ENCODE results near the gene ZDHHC8. TPM values are rescaled to one million over a fixed set of nuclear protein-coding genes. Genes with fewer than 3 reads are reported as not detected.

Gene ZDHHC8
- total RNA-seq, 2 donors from 2014 or later = 82.2 to 82.3 TPM

- Mint-ChIP-seq H3K4me3 (no peak overlapping the region), H3K9me3 (no peaks in the 10 kb centered on the region), H3K27ac (no peak overlapping the region), H3K27me3 (ENCODE audit: insufficient read depth) (no peaks in the 10 kb centered on the region), H3K4me1 (peaks cover 5% of the 10 kb centered on the region), H3K36me3 (ENCODE audit: low read depth) (no peaks in the 10 kb centered on the region)
- no peak for DNase-seq
- TF ChIP-seq, protein P1, sequence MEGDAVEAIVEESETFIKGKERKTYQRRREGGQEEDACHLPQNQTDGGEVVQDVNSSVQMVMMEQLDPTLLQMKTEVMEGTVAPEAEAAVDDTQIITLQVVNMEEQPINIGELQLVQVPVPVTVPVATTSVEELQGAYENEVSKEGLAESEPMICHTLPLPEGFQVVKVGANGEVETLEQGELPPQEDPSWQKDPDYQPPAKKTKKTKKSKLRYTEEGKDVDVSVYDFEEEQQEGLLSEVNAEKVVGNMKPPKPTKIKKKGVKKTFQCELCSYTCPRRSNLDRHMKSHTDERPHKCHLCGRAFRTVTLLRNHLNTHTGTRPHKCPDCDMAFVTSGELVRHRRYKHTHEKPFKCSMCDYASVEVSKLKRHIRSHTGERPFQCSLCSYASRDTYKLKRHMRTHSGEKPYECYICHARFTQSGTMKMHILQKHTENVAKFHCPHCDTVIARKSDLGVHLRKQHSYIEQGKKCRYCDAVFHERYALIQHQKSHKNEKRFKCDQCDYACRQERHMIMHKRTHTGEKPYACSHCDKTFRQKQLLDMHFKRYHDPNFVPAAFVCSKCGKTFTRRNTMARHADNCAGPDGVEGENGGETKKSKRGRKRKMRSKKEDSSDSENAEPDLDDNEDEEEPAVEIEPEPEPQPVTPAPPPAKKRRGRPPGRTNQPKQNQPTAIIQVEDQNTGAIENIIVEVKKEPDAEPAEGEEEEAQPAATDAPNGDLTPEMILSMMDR (conservative IDR thresholded peaks at IDR 0.05) = no peak
- Histone ChIP-seq H3K9ac (ENCODE audit: extremely low read depth, low read length, poor library complexity, severe bottlenecking) (no peak overlapping the region), H3K4me1 (ENCODE audit: control insufficient read depth, insufficient read depth, low read length) (no peaks in the 10 kb centered on the region), H3K27ac (ENCODE audit: low read depth, low read length) (no peak overlapping the region), H3K4me3 (ENCODE audit: low read length) (no peak overlapping the region), H3K9me3 (ENCODE audit: control insufficient read depth, low read length) (no peaks in the 10 kb centered on the region), H3K27me3 (ENCODE audit: control insufficient read depth, insufficient read depth, low read length, poor library complexity, severe bottlenecking) (no peaks in the 10 kb centered on the region), H3K36me3 (ENCODE audit: control insufficient read depth, insufficient read depth, low read length) (no peaks in the 10 kb centered on the region)
- WGBS, 2 experiments (ENCODE audit: insufficient coverage in 1 of 2, insufficient read length in 1 of 2) = 82 to 93% methylated on average over 11 to 18 of the region's 18 CpGs
These were observed 53.0 kb downstream of the ZDHHC8 start for GRCh38 chr22:20184501-20185165.

GRCh38 chr22:20185750-20186149, 54.1 kb downstream of the ZDHHC8 start:
- H3K27me3 Mint-ChIP-seq (ENCODE audit: insufficient read depth) = no peaks in the 10 kb centered on the region
- H3K4me1 ChIP-seq (ENCODE audit: control insufficient read depth, insufficient read depth, low read length) = no peaks in the 10 kb centered on the region
- no peaks in the 10 kb centered on the region for H3K27me3 ChIP-seq (ENCODE audit: control insufficient read depth, insufficient read depth, low read length, poor library complexity, severe bottlenecking)
- H3K36me3 ChIP-seq (ENCODE audit: control insufficient read depth, insufficient read depth, low read length) = no peaks in the 10 kb centered on the region
- no peak overlapping the region for H3K9ac ChIP-seq (ENCODE audit: extremely low read depth, low read length, poor library complexity, severe bottlenecking)
- H3K4me1 Mint-ChIP-seq = peaks cover 11% of the 10 kb centered on the region
- no peak overlapping the region for H3K27ac Mint-ChIP-seq
- H3K9me3 ChIP-seq (ENCODE audit: control insufficient read depth, low read length) = no peaks in the 10 kb centered on the region
- no peak for DNase-seq
- H3K27ac ChIP-seq (ENCODE audit: low read depth, low read length) = no peak overlapping the region
- H3K4me3 Mint-ChIP-seq = no peak overlapping the region
- 83 to 87% methylated on average over 4 to 6 of the region's 6 CpGs for WGBS, 2 experiments (ENCODE audit: insufficient coverage in 1 of 2, insufficient read length in 1 of 2)
- TF ChIP-seq, protein P1 (conservative IDR thresholded peaks at IDR 0.05) = no peak
- H3K4me3 ChIP-seq (ENCODE audit: low read length) = no peak overlapping the region
- H3K9me3 Mint-ChIP-seq = no peaks in the 10 kb centered on the region
- no peaks in the 10 kb centered on the region for H3K36me3 Mint-ChIP-seq (ENCODE audit: low read depth)

DNA sequence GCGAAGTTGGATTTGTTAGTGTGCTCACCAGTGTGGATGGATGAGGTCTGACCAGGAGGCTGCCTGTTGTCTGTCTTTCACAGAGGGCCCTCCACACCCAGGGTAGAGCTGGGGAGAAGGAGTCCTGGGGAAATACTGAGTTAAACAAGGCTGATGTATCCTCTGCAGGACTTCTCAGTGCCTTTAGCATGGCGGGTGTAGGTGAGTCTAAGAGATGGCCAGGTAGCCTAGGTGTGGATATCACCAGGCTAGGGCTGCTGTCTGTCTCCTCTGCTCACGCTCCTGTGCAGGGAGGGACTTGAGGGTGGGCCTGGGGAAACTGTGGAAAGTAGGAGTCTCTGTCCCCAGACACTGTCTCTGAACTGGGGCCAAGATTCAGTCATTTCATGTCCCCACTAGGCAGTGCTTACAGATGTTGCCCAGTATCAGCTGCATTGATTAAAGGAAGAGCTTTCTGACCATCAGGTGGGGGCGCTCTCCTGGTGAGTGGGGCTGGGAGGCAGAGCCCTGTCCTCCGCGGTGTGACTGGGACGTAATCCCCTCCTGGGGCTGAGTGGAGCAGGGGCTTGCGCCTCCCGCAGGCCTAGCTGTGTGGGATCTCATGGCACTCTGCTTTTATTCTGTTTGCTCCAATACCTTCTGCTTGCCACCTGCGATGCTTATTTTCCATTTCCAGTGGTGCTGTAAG, 54.7 kb downstream of the ZDHHC8 start:
- DNase-seq = peak; percentile 92
- 33 to 53% methylated on average over 8 to 10 of the region's 10 CpGs for WGBS, 2 experiments (ENCODE audit: insufficient coverage in 1 of 2, insufficient read length in 1 of 2)

More for the DNA sequence above, 54.7 kb downstream of the ZDHHC8 start:
- Histone ChIP-seq H3K9me3 (ENCODE audit: control insufficient read depth, low read length) (no peaks in the 10 kb centered on the region), H3K9ac (ENCODE audit: extremely low read depth, low read length, poor library complexity, severe bottlenecking) (no peak overlapping the region), H3K27ac (ENCODE audit: low read depth, low read length) (no peak overlapping the region), H3K4me1 (ENCODE audit: control insufficient read depth, insufficient read depth, low read length) (no peaks in the 10 kb centered on the region), H3K4me3 (ENCODE audit: low read length) (no peak overlapping the region), H3K36me3 (ENCODE audit: control insufficient read depth, insufficient read depth, low read length) (no peaks in the 10 kb centered on the region), H3K27me3 (ENCODE audit: control insufficient read depth, insufficient read depth, low read length, poor library complexity, severe bottlenecking) (no peaks in the 10 kb centered on the region)
- H3K36me3 Mint-ChIP-seq (ENCODE audit: low read depth) = no peaks in the 10 kb centered on the region
- TF ChIP-seq, protein P1 (conservative IDR thresholded peaks at IDR 0.05) = peak; percentile 81
- H3K9me3 Mint-ChIP-seq = no peaks in the 10 kb centered on the region
- no peaks in the 10 kb centered on the region for H3K27me3 Mint-ChIP-seq (ENCODE audit: insufficient read depth)
- peaks cover 15% of the 10 kb centered on the region for H3K4me1 Mint-ChIP-seq
- H3K4me3 Mint-ChIP-seq = no peak overlapping the region
- no peak overlapping the region for H3K27ac Mint-ChIP-seq
